T-cell (primary cell): ENCODE results near the gene RELCH. TPM values are rescaled to one million over a fixed set of nuclear protein-coding genes. Genes with fewer than 3 reads are reported as not detected.

ENCODE experiments used
- ATAC-seq, 4 experiments: fragments of 200-7000 bp in 3 of 4; fragments of 150-1000 bp in 1 of 4; cut with Tn5 transposase; replicated peaks in 1 of 4; 1 replicate in 3 of 4; 2 replicates in 1 of 4; pipeline ENCODE4 v1.10.0; 2021; ENCODE audit warnings: moderate library complexity in 3 of 4, mild to moderate bottlenecking in 2 of 4, moderate number of reproducible peaks in 1 of 4
- CTCF ChIA-PET, 2 donors: fragments of 300-600 bp; sonication (Branson Sonifier 250); formaldehyde crosslinking; loops; one replicate each; lab custom pipeline; 2022; ENCODE audit warnings: antibody characterized with exemption in 2 of 2; lab: Charles Lee
- POLR2A ChIA-PET, 2 donors: fragments of 300-600 bp; sonication (Branson Sonifier 250); formaldehyde crosslinking; loops; one replicate each; lab custom pipeline; 2022; ENCODE audit warnings: antibody characterized with exemption in 2 of 2; lab: Charles Lee
- DNase-seq, 35 experiments: peaks; one replicate each; pipeline versions ENCODE4 v3.0.0 to v3.0.0-alpha.2; 2013 to 2023
- H3K27ac ChIP-seq: one replicate; pipeline ENCODE4 v1.5.1; 2013; ENCODE audit warnings: low read length
- H3K27me3 ChIP-seq, 2 experiments: replicated peaks in 1 of 2; 1 replicate in 1 of 2; 2 replicates in 1 of 2; pipeline versions ENCODE4 v1.6.1 to v1.7.0; 2013; ENCODE audit warnings: low read length in 1 of 2, mixed read lengths in 1 of 2; ENCODE audit not compliant: control insufficient read depth in 2 of 2, insufficient read depth in 2 of 2; ENCODE audit errors: extremely low read depth in 1 of 2
- H3K36me3 ChIP-seq, 2 donors: 1 replicate in 1 of 2; 2 replicates in 1 of 2; pipeline versions ENCODE4 v1.6.1 to v1.7.0; 2013; ENCODE audit warnings: low read length in 1 of 2; ENCODE audit not compliant: control insufficient read depth in 2 of 2, insufficient read depth in 1 of 2; ENCODE audit errors: extremely low read depth in 1 of 2
- H3K4me1 ChIP-seq, 2 experiments: 1 replicate in 1 of 2; 2 replicates in 1 of 2; pipeline versions ENCODE4 v1.6.1 to v1.7.0; 2013; ENCODE audit warnings: low read length in 2 of 2, mixed read lengths in 1 of 2; ENCODE audit not compliant: insufficient read depth in 2 of 2, control insufficient read depth in 1 of 2; ENCODE audit errors: extremely low read depth in 1 of 2
- H3K4me3 ChIP-seq, 2 donors: 1 replicate in 1 of 2; 2 replicates in 1 of 2; pipeline versions ENCODE4 v1.5.1 to v1.7.0; 2013; ENCODE audit warnings: mild to moderate bottlenecking in 2 of 2, low read length in 1 of 2, moderate library complexity in 1 of 2; ENCODE audit not compliant: control insufficient read depth in 1 of 2; ENCODE audit errors: extremely low read depth in 1 of 2
- H3K9me3 ChIP-seq: 2 replicates; pipeline ENCODE4 v1.7.0; 2013
- H3K27ac Mint-ChIP-seq, 2 donors: one replicate each; pipeline ENCODE4 v1.8.0; 2020 to 2021; ENCODE audit warnings: mild to moderate bottlenecking in 2 of 2, mixed read lengths in 2 of 2
- H3K27me3 Mint-ChIP-seq, 2 donors: one replicate each; pipeline ENCODE4 v1.8.0; 2021 to 2022; ENCODE audit warnings: mixed read lengths in 2 of 2
- H3K36me3 Mint-ChIP-seq: one replicate; pipeline ENCODE4 v1.8.0; 2021; ENCODE audit warnings: mixed read lengths
- H3K4me1 Mint-ChIP-seq, 3 donors: one replicate each; pipeline ENCODE4 v1.8.0; 2020 to 2022; ENCODE audit warnings: mixed read lengths in 3 of 3, mild to moderate bottlenecking in 1 of 3
- H3K4me3 Mint-ChIP-seq, 3 donors: one replicate each; pipeline ENCODE4 v1.8.0; 2020 to 2022; ENCODE audit warnings: mild to moderate bottlenecking in 3 of 3, mixed read lengths in 3 of 3, moderate library complexity in 3 of 3
- H3K9me3 Mint-ChIP-seq, 3 donors: one replicate each; pipeline ENCODE4 v1.8.0; 2020 to 2022; ENCODE audit warnings: mixed read lengths in 3 of 3
- WGBS: methylation state at CpG from one replicate; pipeline ENCODE4 v1.1.5; 2013; ENCODE audit warnings: missing lambda C conversion rate; ENCODE audit not compliant: insufficient coverage; 5-methylcytosine and 5-hydroxymethylcytosine counted together
- total RNA-seq, 35 experiments: library from RNA in 6 of 35; stranded (reverse) in 6 of 35; fragments of 120-200 nt in 1 of 35; gene quantifications; one replicate each; pipeline versions ENCODE4 v1.2.1 to v1.2.4 and lab custom pipeline; 2013 to 2026

The RELCH gene
- total RNA-seq, 5 donors from 2014 or later (not counting 1 experiment from before 2014, with no cell fraction given): 46.5 to 68.1 (median 51.5) TPM

DNA sequence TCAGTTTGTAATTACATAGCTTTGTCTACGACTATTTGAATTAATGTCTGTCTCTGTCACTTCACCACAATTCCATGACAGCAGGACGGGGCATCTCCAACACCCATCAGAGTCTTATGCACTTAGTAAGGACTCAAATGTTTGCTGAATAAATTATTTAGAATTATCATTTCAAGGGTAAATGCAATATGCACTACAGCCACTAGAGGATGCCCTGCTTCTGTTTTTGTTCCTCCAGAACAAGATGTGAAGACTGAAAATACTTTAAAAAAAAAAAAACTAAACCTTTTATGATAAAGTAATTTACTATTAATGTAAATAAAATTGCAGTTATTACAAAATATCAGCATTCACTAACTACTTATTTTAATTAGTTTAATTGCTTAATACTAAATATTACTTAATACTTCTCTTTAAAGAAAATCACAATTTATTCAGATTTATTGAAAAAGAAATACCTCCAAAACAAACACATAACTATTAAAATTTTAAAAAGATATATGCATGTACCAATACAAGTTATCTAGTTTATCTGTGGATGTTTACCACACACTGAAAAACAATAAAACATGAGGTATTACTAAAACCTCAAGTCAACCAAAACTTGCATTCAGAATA, 3.4 kb upstream of the RELCH start:
- Histone ChIP-seq H3K4me1 (peaks cover 7 to 16% of the 10 kb centered on the region in 2 experiments), H3K36me3 (no peaks in the 10 kb centered on the region), H3K27me3 (no peaks in the 10 kb centered on the region), H3K4me3 (no peak overlapping the region), H3K27ac (no peak overlapping the region), H3K9me3 (no peaks in the 10 kb centered on the region)
- Mint-ChIP-seq H3K9me3 (no peaks in the 10 kb centered on the region), H3K4me3 (no peak overlapping the region), H3K4me1 (peaks cover 32 to 38% (median 35%) of the 10 kb centered on the region in 3 donors), H3K27ac (no peak overlapping the region), H3K27me3 (no peaks in the 10 kb centered on the region), H3K36me3 (peaks cover 7% of the 10 kb centered on the region)
- DNase-seq: peak in 25 of 35 experiments; percentile 5 to 78 (median 33)
- POLR2A ChIA-PET: no interaction called here
- ATAC-seq: no peak
- CTCF ChIA-PET: interaction anchor here (0.6 to 7.5 kb wide), 8 partner anchors 11 to 401 kb away, joined by 3 to 96 read pairs (median 4); no protein-coding TSS in a partner anchor
- no CpG with 5 or more reads among the region's 2 CpGs for WGBS

DNA sequence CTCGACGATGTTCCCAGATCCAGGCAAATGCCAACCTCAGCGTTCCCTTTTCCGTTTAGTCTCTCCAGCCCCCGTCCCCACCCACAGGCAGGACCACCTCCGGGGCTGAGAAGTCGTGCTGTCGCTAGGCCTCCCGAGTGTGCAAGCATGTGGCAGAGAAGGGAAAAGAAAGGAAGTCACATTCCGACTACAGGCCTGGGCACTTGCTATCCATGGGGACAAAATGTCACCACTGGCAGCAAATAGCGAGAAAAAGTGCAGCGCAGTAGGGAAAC, 619 bp upstream of the RELCH start:
- peak overlapping the region; percentile 95 to 99 for H3K4me3 ChIP-seq
- Mint-ChIP-seq H3K4me3 (peak overlapping the region; percentile 99), H3K9me3 (no peaks in the 10 kb centered on the region), H3K36me3 (peaks cover 8% of the 10 kb centered on the region), H3K27me3 (no peaks in the 10 kb centered on the region), H3K4me1 (peaks cover 58 to 59% (median 59%) of the 10 kb centered on the region in 3 donors), H3K27ac (peak overlapping the region; percentile 94 to 96)
- ChIA-PET POLR2A (interaction anchor here (0.6 to 2.0 kb wide), 7 partner anchors 11 to 1253 kb away, joined by 3 to 8 read pairs (median 4); partner anchors contain the start of gene PHLPP1 (in 1 of the 2)), CTCF (interaction anchor here (0.6 to 7.5 kb wide), 10 partner anchors 10 to 529 kb away, joined by 3 to 96 read pairs (median 5); partner anchors contain the start of gene PHLPP1 (in 1 of the 2))
- DNase-seq (no peak), ATAC-seq (peak in 1 of 4 experiments; percentile 1)
- H3K27me3 ChIP-seq: no peaks in the 10 kb centered on the region
- H3K9me3 ChIP-seq: no peaks in the 10 kb centered on the region
- H3K36me3 ChIP-seq: peaks cover 0 to 2% of the 10 kb centered on the region in 2 donors
- H3K27ac ChIP-seq: peak overlapping the region; percentile 42
- 2% methylated on average over 3 of the region's 12 CpGs for WGBS
- H3K4me1 ChIP-seq: peaks cover 23 to 25% of the 10 kb centered on the region in 2 experiments

DNA sequence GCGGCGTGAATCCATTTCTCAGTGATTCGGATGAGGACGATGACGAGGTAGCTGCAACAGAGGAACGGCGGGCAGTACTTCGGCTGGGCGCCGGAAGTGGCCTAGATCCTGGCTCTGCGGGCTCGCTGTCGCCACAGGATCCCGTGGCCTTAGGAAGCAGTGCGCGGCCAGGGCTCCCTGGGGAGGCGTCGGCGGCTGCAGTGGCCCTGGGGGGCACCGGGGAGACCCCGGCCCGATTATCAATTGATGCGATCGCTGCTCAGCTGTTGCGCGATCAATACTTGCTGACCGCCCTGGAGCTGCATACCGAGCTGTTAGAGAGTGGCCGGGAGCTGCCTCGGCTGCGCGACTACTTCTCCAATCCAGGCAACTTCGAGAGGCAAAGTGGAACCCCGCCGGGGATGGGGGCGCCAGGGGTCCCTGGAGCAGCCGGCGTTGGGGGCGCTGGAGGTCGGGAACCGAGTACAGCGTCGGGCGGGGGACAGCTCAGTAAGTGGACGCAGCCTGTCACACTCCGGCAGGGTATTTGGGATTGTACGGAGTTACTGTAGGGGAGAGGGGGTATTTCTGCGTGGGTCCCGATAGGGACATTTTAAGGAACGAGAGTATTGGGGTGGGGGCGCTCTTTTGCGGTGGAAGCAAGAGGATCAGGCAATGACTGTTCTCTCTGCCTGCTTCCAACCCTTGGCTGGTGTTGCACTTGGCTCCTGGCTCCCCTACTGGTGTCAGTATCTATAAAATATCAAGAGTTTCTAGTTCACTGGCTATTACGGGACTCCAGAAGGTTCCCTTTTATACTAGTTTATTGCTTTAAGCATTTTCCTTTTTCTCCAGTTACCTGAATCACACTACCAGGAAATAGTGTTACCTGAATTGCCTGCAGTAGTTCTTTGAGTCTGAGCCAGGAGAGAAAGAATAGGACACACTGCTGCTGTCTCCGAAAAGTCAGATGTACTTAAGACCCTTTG, 772 bp downstream of the RELCH start:
- Histone ChIP-seq H3K27ac (peak overlapping the region; percentile 69), H3K4me3 (peak overlapping the region; percentile 95 to 99), H3K4me1 (peaks cover 23 to 27% of the 10 kb centered on the region in 2 experiments), H3K27me3 (no peaks in the 10 kb centered on the region), H3K36me3 (peaks cover 0 to 4% of the 10 kb centered on the region in 2 donors), H3K9me3 (no peaks in the 10 kb centered on the region)
- peaks cover 19% of the 10 kb centered on the region for H3K36me3 Mint-ChIP-seq
- ATAC-seq (peak in 1 of 4 experiments; percentile 1), DNase-seq (peak in 19 of 35 experiments; percentile 1 to 41 (median 12))
- under 1% methylated on average over 52 of the region's 54 CpGs for WGBS
- H3K9me3 Mint-ChIP-seq: peaks cover 0 to 4% (median 0%) of the 10 kb centered on the region in 3 donors
- H3K27me3 Mint-ChIP-seq: no peaks in the 10 kb centered on the region
- ChIA-PET CTCF (interaction anchor here (0.6 to 7.5 kb wide), 9 partner anchors 9 to 1785 kb away, joined by 3 to 96 read pairs (median 5); partner anchors contain the start of gene PHLPP1 (in 1 of the 2)), POLR2A (interaction anchor here in 1 of 2 donors (2.0 kb wide), 1 partner anchor 9 kb away, joined by 8 read pairs; no protein-coding TSS in a partner anchor)
- H3K4me1 Mint-ChIP-seq: peaks cover 70 to 73% (median 73%) of the 10 kb centered on the region in 3 donors
- H3K27ac Mint-ChIP-seq: peak overlapping the region; percentile 94 to 96
- H3K4me3 Mint-ChIP-seq: peak overlapping the region; percentile 99

DNA sequence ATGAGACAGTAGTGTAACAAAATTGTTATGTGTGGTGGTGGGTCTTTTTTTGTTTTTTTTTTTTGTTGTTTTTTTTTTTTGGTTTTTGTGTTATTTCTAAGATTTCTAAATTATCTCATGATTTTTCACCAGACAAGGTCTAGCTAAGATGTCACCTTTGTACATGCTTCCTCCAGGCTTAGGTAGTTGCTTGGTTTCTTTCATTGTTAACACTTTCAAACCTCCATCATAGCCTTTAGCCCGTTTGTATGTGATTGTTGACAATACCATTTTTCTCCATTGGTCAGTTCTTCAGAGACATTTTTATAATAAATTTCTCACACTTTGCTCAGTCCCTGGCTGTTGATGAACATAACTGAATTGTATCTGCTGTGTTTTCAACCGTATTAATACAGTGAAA, 2.2 kb downstream of the RELCH start:
- H3K36me3 Mint-ChIP-seq: peaks cover 22% of the 10 kb centered on the region
- DNase-seq: no peak
- H3K4me3 ChIP-seq: peak overlapping the region in 1 of 2 donors; percentile 99
- ChIA-PET POLR2A (interaction anchor here in 1 of 2 donors (0.7 kb wide), 1 partner anchor 10 kb away, joined by 10 read pairs; no protein-coding TSS in a partner anchor), CTCF (interaction anchor here (0.8 to 1.4 kb wide), 3 partner anchors 9 to 60 kb away, joined by 3 to 4 read pairs (median 4); no protein-coding TSS in a partner anchor)
- H3K4me1 Mint-ChIP-seq: peaks cover 79 to 83% (median 80%) of the 10 kb centered on the region in 3 donors
- no peak overlapping the region for H3K27ac Mint-ChIP-seq
- no peaks in the 10 kb centered on the region for H3K27me3 Mint-ChIP-seq
- H3K36me3 ChIP-seq: peaks cover 0 to 4% of the 10 kb centered on the region in 2 donors
- H3K9me3 ChIP-seq: no peaks in the 10 kb centered on the region
- H3K4me3 Mint-ChIP-seq: peak overlapping the region; percentile 99
- no peak for ATAC-seq
- H3K27ac ChIP-seq: no peak overlapping the region
- H3K27me3 ChIP-seq: no peaks in the 10 kb centered on the region
- peaks cover 26 to 27% of the 10 kb centered on the region in 2 experiments for H3K4me1 ChIP-seq
- WGBS: no CpG with 5 or more reads among the region's 2 CpGs
- peaks cover 0 to 4% (median 0%) of the 10 kb centered on the region in 3 donors for H3K9me3 Mint-ChIP-seq

DNA sequence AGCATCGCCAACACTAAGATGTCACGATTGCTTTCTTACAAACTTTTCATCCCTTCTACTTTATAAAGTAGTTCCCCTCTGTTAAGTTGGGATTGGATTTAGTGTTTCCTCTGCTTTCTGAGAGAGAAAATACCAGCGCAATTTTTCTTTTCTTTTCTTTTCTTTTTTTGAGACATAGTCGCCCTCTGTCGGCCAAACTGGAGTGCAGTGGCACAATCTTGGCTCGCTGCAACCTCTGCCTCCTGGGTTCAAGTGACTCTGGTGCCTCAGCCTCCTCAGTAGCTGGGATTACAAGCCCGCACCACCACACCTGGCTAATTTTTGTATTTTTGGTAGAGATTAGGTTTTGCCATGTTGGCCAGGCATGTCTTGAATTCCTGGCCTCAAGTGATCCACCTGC, 9.0 kb downstream of the RELCH start:
- POLR2A ChIA-PET: no interaction called here
- Mint-ChIP-seq H3K4me3 (no peak overlapping the region), H3K27me3 (no peaks in the 10 kb centered on the region), H3K9me3 (peaks cover 0 to 4% (median 0%) of the 10 kb centered on the region in 3 donors), H3K4me1 (peaks cover 84 to 85% (median 84%) of the 10 kb centered on the region in 3 donors), H3K27ac (no peak overlapping the region), H3K36me3 (peaks cover 21% of the 10 kb centered on the region)
- WGBS: 89% methylated on average over 3 of the region's 7 CpGs
- Histone ChIP-seq H3K4me1 (peaks cover 8 to 11% of the 10 kb centered on the region in 2 experiments), H3K27me3 (no peaks in the 10 kb centered on the region), H3K9me3 (no peaks in the 10 kb centered on the region), H3K36me3 (peaks cover 0 to 2% of the 10 kb centered on the region in 2 donors), H3K27ac (no peak overlapping the region), H3K4me3 (no peak overlapping the region)
- ATAC-seq (no peak), DNase-seq (no peak)
- CTCF ChIA-PET: interaction anchor here in 1 of 2 donors (1.0 to 1.8 kb wide), 3 partner anchors 9 to 388 kb away, joined by 4 to 6 read pairs (median 4); partner anchors contain the start of genes PIGN and RELCH
